CD4-positive, alpha-beta T cell treated with Interferon gamma for 1 hour (primary cell): ENCODE data around the gene OSTC.
"Not testable (repeated sequence)": the region's sequence is repeated elsewhere in the genome, so short reads cannot be mapped to it uniquely, and the experiment has no call there.

Experiments used
- DNase-seq: peaks from one replicate; pipeline ENCODE4 v3.0.0-alpha.2; 2020

The OSTC gene

DNA sequence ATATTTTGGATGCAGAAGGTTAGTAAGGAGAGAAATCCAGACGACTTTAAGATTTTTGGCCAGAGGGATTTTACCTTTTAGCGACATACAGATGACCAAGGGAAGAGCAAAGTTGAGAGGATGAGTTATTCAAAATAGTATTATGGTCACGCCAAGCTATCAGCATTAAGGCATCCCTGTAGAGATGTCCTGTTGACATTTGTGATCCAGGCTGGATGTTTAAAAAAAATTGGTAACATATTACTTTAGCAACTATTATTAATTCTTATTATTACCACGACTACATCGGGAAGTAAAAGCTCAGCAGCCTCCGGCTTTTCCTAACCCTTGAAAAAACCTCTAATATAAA lies 562 bp upstream of the OSTC start:
- no peak for DNase-seq

GRCh38 chr4:108651014-108651791 lies 804 bp downstream of the OSTC start:
- DNase-seq, result no peak

DNA sequence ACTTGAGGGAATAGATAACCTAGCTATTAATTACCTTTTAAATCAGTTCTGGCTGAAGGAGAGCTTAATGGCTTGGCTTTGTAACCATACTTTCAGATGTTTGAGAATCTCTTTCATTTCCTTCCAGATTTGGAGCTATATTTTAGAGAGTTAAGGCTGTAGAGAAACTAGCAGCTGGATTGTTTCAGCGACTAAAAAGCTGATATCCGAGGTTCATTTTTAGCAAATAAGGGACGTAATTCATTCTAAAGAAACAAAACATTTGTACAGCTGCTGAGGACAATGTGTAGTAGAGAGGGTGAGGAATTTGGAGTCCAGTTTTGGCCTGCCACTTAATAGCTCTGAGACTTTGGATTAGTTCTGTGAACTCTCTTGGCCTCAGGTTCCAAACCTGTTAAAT lies 12.2 kb downstream of the OSTC start:
- no peak for DNase-seq

- no peak for DNase-seq
Observed at GRCh38 chr4:108674356-108674977, 24.1 kb downstream of the OSTC start.

- DNase-seq, result no peak
Observed at GRCh38 chr4:108681321-108681809, 31.0 kb downstream of the OSTC start.

DNA sequence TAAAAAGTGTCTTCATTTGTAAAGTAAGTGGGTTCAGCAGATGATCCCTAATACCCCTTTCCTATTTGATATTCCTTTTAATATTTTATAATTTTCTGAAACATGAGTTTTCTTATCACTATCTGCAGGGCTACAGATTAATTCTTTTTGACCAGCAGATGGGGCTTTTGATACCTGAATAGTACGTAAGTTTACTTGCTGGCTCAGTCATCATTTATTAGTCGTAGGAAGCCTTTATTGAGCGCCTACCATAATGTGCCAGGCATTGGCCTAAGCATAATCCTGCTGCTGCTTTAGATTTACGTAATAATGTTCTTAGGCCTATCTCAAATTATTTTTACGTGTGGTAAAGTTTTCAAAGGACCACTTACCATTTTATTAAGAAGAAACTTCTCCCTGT lies 33.1 kb downstream of the OSTC start:
- DNase-seq, result no peak

DNA sequence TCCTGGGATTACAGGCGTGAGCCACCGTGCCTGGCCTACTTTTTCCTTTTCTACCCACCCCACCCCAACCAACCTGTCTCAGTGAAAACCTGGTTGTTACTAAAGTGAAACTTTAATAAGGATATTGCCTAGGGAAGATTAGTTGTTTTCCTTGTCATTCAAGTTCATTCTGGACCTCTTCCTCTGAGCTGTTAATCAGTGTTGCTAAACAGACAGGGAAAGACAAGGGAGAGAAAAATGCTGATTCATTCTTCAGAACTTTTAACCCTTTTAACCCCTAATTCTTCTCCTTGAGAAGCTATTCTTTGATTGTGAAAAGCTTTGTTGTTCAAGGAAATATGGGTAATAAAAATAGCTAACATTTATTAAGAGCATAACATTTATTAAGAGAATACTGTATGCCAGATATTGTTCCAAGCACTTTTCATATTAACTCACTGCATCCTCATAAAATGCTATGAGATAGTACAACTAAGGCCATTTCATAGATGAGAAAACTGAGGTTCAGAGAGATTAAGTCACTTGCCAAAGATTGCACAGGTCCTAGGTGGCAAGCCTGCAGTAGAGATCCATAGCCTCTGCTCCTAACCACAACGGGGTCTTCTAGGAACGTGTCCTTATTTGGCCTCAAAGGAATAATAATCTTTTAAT lies 34.8 kb downstream of the OSTC start:
- no peak for DNase-seq

GRCh38 chr4:108690738-108691137 lies 40.3 kb downstream of the OSTC start:
- no peak for DNase-seq

- no peak for DNase-seq
Observed at GRCh38 chr4:108693211-108693610, 42.8 kb downstream of the OSTC start.

GRCh38 chr4:108693819-108694218 lies 43.4 kb downstream of the OSTC start:
- DNase-seq, result no peak

GRCh38 chr4:108694423-108694822 lies 44.0 kb downstream of the OSTC start:
- no peak for DNase-seq

DNA sequence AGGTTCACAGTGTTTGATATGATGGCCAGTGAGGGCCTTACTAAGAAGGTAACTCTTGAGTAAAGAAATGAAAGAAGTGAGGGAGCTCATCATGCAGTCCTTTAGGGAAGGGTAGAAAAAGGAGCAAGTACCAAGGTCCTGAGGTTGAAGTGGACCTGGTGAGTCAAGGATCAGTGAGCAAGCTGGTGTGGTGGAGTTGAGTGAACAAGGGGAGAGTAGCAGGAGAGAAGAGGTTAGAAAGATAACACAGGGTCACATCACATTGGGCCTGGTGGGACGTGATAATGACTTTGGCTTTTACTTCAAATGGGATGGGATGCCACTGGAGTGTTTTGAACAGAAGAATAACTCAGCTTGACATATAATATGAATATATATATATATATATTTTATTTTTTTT lies 44.7 kb downstream of the OSTC start:
- DNase-seq, result no peak

- DNase-seq, result no peak
Observed at GRCh38 chr4:108696160-108696559, 45.8 kb downstream of the OSTC start.

DNA sequence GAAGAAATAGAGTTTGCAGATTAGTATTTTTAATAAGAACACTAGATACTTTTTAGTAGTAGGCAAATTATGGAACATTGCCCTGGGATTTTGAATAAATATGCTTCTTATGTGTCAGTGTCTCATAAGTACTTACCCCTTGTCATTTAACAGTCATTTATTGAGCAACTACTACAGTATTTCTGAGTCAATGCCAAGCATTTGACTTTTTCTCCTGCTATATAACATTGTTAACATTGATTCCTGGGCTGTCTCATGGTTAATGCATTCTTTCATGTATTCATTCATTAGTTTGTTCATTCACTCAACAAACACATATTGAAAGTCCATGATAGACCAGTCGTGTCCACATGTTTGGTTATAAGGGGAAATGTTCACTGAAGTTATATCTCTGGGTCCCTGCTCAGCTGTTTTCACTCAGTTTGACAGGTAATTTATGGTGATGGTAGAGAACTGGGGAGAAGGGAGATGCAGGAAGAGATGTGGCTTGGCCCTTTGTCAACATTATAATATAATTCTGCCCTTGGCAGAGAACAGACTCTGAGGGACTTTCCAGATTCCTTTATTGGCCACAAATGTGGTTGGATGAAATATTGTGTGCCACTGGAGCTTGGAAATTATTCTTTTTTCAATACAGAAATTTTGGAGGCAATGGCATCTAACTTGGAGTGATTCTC lies 49.8 kb downstream of the OSTC start:
- DNase-seq, result no peak

DNA sequence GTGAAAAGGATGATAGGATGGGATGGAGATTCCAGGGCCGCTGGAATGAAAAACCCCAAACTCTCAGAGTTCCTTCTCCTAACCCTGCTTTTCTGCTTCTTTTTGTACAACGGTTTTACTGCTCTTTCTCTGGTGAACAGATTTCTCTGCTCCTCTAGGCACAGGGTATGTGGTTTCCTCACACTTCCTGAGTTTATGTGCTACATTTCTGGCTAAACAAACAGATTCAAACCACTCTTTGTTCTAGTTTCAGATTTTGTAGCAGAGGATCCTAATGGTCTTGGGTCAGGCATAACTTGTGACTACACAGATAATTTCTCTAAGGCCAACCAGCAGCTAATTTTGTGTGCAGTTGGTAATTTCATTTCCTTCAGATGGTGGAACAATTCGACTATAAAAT lies 52.6 kb downstream of the OSTC start:
- no peak for DNase-seq

GRCh38 chr4:108703370-108703769 lies 53.0 kb downstream of the OSTC start:
- DNase-seq, result no peak

DNA sequence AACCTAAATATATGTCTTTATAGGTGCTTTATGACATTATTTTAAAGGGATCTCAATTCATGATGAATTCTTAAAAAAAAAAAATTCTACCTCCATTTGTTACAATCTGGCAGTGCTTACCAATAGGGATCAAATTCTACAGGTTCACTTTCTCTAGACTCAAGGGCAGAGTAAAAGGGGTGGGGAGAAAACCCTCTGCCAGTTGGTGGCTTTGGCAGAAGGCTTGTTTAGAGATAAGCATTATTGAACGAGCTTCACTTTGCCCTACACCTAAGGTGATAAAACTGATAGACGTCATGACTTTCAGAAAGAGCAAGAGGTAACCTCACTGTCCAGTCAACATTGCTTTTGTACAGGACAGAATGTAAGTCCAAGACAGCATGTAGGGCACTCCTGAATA lies 53.6 kb downstream of the OSTC start:
- no peak for DNase-seq

DNA sequence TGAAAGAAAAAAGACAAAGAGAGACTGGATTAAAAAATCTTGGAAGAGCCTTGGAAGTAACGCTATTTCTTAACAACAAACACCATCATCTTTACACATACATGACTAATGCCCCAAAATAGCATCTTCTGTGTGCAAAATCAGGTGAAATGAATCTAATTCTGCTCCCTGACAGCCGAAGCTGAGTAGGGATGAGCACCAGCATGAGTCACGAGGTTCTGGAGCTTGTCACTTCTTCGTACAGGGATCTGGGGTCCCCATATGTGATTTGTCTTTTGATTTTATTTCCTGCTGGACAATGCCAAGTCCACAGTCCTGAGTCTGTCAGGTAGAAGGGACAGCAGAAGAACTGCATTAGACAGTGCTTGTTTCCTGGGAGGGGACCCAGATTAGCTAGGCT lies 55.9 kb downstream of the OSTC start:
- DNase-seq, result no peak

DNA sequence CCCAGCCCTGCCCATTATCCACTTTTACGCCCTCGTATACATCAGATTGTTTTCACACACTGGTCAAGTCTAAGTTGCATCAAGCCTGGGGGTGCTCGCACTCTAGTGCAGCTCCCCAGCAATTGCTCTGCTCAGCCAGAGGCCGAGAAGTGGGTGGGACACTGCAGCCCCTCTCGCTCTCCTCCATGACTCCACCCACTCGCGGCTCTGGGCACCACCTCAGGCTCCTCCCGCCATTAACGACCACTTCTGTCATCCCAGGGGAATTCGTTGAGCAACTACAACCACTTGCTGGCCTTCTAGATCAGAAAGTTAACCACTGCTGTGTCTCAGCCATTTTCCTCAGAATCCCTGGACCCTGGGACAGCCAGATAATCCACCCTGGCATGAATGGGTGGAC lies 58.8 kb downstream of the OSTC start:
- no peak for DNase-seq

GRCh38 chr4:108709722-108710121 lies 59.3 kb downstream of the OSTC start:
- DNase-seq, result no peak

GRCh38 chr4:108710578-108710977 lies 60.2 kb downstream of the OSTC start:
- not testable (repeated sequence) for DNase-seq

- no peak for DNase-seq
Observed at GRCh38 chr4:108714880-108715279, 64.5 kb downstream of the OSTC start.

- DNase-seq, result no peak
Observed at GRCh38 chr4:108716340-108716739, 65.9 kb downstream of the OSTC start.

GRCh38 chr4:108717386-108717785 lies 67.0 kb downstream of the OSTC start:
- DNase-seq, result no peak
